GM23248 (cell line): Measurements from ENCODE around the gene UBE2F.

Source experiments
- EZH2 ChIP-seq: fragments of 200-600 bp; sonication (generic); IDR thresholded peaks from 2 replicates; pipeline ENCODE4 v1.6.1; 2018; ENCODE audit warnings: antibody characterized with exemption, mild to moderate bottlenecking; ENCODE audit not compliant: insufficient read depth, poor library complexity, severe bottlenecking
- EZH2phosphoT487 ChIP-seq: fragments of 200-600 bp; sonication (generic); IDR thresholded peaks from 2 replicates; pipeline ENCODE4 v1.6.1; 2018; ENCODE audit warnings: antibody characterized with exemption, moderate library complexity, mild to moderate bottlenecking, low read depth; ENCODE audit not compliant: insufficient read depth

- TF ChIP-seq EZH2 (no peak), EZH2phosphoT487 (no peak)
Observed at GRCh38 chr2:238090887-238091286, 124.1 kb downstream of the UBE2F start.
